Fibroblast of lung (primary cell): ENCODE results near the gene SENP7. TPM values are rescaled to one million over a fixed set of nuclear protein-coding genes. Genes with fewer than 3 reads are reported as not detected.

Experiments used
- DNase-seq, 2 donors: peaks; one replicate each; pipeline versions ENCODE4 v3.0.0 to v3.0.0-alpha.2; 2010; ENCODE audit warnings: low read depth in 2 of 2
- H2AFZ ChIP-seq: 2 replicates; pipeline ENCODE4 v1.5.1; 2012; ENCODE audit warnings: low read length, control low read depth, inconsistent platforms
- H3K27ac ChIP-seq: 2 replicates; pipeline ENCODE4 v1.5.1; 2011; ENCODE audit warnings: low read length, control low read depth; ENCODE audit not compliant: insufficient read depth
- H3K27me3 ChIP-seq: 2 replicates; pipeline ENCODE4 v1.5.1; 2011; ENCODE audit warnings: mild to moderate bottlenecking, low read length; ENCODE audit not compliant: control insufficient read depth, insufficient read depth
- H3K36me3 ChIP-seq: 2 replicates; pipeline ENCODE4 v1.5.1; 2011; ENCODE audit warnings: low read length; ENCODE audit not compliant: control insufficient read depth, insufficient read depth
- H3K4me1 ChIP-seq: 2 replicates; pipeline ENCODE4 v1.5.1; 2011; ENCODE audit warnings: low read length; ENCODE audit not compliant: control insufficient read depth, insufficient read depth; ENCODE audit errors: extremely low read depth
- H3K4me2 ChIP-seq: 2 replicates; pipeline ENCODE4 v1.5.1; 2011; ENCODE audit warnings: low read length, control low read depth; ENCODE audit not compliant: insufficient read depth; ENCODE audit errors: extremely low read depth
- H3K4me3 ChIP-seq, 4 experiments: fragments of 200-600 bp in 1 of 4; sonication (generic) in 1 of 4; replicated peaks in 1 of 4; 2 replicates each; pipeline ENCODE4 v1.5.1; 2011 to 2016; ENCODE audit warnings: low read length in 4 of 4, low read depth in 3 of 4, mild to moderate bottlenecking in 3 of 4, control low read depth in 2 of 4, inconsistent platforms in 1 of 4, mixed read lengths in 1 of 4; ENCODE audit not compliant: insufficient read depth in 1 of 4; ENCODE audit errors: control extremely low read depth in 1 of 4
- H3K79me2 ChIP-seq: 2 replicates; pipeline ENCODE4 v1.5.1; 2012; ENCODE audit warnings: mild to moderate bottlenecking, low read length, inconsistent platforms; ENCODE audit not compliant: control insufficient read depth, insufficient read depth
- H3K9ac ChIP-seq: 2 replicates; pipeline ENCODE4 v1.5.1; 2011; ENCODE audit warnings: mild to moderate bottlenecking, low read length, control low read depth; ENCODE audit not compliant: insufficient read depth
- H3K9me3 ChIP-seq: 2 replicates; pipeline ENCODE4 v1.5.1; 2012; ENCODE audit warnings: low read depth, low read length; ENCODE audit not compliant: control insufficient read depth, insufficient read depth
- H4K20me1 ChIP-seq: 2 replicates; pipeline ENCODE4 v1.5.1; 2011; ENCODE audit warnings: low read length; ENCODE audit not compliant: control insufficient read depth, insufficient read depth; ENCODE audit errors: extremely low read depth
- EZH2 ChIP-seq: IDR thresholded peaks from 2 replicates; pipeline ENCODE4 v1.5.1; 2012; ENCODE audit warnings: low read length, control low read depth, mild to moderate bottlenecking; ENCODE audit errors: missing control alignments
- polyA plus RNA-seq, 2 donors: library from polyadenylated mRNA; depleted of rRNA in 1 of 2; stranded (reverse) in 1 of 2; unstranded in 1 of 2; fragments of >200 nt; gene quantifications; 2 replicates each; pipeline ENCODE4 v1.2.1, GENCODE V29; 2011 to 2012; ENCODE audit warnings: missing spikeins in 1 of 2
- total RNA-seq: library from RNA; depleted of rRNA; stranded (reverse); fragments of >200 nt; gene quantifications from 2 replicates; pipeline ENCODE4 v1.2.1, GENCODE V29; 2014
- TF ChIP-seq, protein P1 (sequence below), 2 donors: IDR thresholded peaks in 1 of 2; conservative IDR thresholded peaks in 1 of 2; 1 replicate in 1 of 2; 2 replicates in 1 of 2; pipeline ENCODE4 v1.5.1; 2011 to 2012; ENCODE audit warnings: low read length in 2 of 2, control low read depth in 1 of 2, inconsistent platforms in 1 of 2, low read depth in 1 of 2, mild to moderate bottlenecking in 1 of 2

Gene SENP7
- total and polyA plus RNA-seq, 2 donors (not counting 1 experiment from before 2014, with no cell fraction given), result 7.2 to 16.5 TPM

DNA sequence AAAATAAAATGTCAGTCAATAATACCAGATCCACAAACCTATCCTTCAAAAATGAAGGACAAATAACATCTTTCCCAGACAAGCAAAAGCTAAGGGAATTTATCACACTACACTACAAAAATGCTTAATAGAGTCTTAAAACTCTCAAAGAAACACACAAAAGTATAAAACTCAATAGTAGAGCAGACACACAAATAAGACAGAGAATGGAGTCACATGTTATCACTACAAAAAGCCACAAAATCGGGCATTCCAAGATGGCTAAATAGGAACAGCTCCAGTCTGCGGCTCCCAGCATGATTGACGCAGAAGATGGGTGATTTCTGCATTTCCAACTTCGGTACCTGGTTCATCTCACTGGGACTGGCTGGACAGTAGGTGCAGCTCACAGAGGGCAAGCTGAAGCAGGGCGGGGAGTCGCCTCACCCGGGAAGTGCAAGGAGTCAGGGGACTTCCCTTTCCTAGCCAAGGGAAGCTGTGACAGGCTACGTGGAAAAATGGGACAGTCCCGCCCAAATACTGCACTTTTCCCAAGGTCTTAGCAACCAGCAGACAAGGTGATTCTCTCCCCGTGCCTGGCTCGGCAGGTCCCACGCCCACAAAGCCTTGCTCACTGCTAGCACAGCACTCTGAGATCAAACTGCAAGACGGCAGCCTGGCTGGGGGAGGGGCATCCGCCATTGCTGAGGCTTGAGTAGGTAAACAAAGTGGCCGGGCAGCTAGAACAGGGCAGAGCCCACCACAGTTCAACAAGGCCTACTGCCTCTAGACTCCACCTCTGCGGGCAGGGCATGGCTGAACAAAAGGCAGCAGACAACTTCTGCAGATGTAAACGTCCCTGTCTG is 46.3 kb downstream of the SENP7 start:
- no peak overlapping the region for H3K27ac ChIP-seq
- no peak overlapping the region for H3K4me3 ChIP-seq

DNA sequence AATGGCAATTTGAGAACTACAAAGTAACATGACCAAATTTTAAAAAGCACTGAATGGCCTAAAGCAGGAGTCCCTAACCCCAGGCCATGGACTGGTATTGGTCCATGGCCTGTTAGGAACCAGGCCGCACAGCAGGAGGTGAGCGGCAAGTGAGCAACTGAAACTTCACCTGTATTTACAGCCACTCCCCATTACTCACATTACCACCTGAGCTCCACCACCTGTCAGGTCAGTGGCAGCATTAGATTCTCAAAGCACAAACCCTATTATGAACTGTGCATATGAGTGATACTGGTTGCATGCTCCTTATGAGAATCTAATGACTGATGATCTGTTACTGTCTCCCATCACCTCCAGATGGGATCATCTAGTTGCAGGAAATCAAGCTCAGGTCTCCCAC is 48.8 kb downstream of the SENP7 start:
- H3K9me3 ChIP-seq, result no peaks in the 10 kb centered on the region
- DNase-seq, result no peak
- H3K4me3 ChIP-seq, result no peak overlapping the region
- no peaks in the 10 kb centered on the region for H3K36me3 ChIP-seq
- no peak overlapping the region for H3K9ac ChIP-seq
- no peaks in the 10 kb centered on the region for H3K27me3 ChIP-seq
- TF ChIP-seq EZH2, result no peak
- TF ChIP-seq, protein P1, sequence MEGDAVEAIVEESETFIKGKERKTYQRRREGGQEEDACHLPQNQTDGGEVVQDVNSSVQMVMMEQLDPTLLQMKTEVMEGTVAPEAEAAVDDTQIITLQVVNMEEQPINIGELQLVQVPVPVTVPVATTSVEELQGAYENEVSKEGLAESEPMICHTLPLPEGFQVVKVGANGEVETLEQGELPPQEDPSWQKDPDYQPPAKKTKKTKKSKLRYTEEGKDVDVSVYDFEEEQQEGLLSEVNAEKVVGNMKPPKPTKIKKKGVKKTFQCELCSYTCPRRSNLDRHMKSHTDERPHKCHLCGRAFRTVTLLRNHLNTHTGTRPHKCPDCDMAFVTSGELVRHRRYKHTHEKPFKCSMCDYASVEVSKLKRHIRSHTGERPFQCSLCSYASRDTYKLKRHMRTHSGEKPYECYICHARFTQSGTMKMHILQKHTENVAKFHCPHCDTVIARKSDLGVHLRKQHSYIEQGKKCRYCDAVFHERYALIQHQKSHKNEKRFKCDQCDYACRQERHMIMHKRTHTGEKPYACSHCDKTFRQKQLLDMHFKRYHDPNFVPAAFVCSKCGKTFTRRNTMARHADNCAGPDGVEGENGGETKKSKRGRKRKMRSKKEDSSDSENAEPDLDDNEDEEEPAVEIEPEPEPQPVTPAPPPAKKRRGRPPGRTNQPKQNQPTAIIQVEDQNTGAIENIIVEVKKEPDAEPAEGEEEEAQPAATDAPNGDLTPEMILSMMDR (conservative IDR thresholded peaks at IDR 0.05 in 1 of 2, IDR thresholded peaks at IDR 0.05 in 1 of 2; ENCODE audit: low read depth in 1 of 2, low read length in 2 of 2), result no peak
- H3K79me2 ChIP-seq, result peaks cover 2% of the 10 kb centered on the region
- H3K27ac ChIP-seq, result no peak overlapping the region
- H4K20me1 ChIP-seq, result no peaks in the 10 kb centered on the region
- H3K4me2 ChIP-seq, result no peak overlapping the region
- H2AFZ ChIP-seq, result no peak overlapping the region
- H3K4me1 ChIP-seq, result no peaks in the 10 kb centered on the region

More for the DNA sequence above, 46.3 kb downstream of the SENP7 start:
- TF ChIP-seq, protein P1 (conservative IDR thresholded peaks at IDR 0.05 in 1 of 2, IDR thresholded peaks at IDR 0.05 in 1 of 2; ENCODE audit: low read depth in 1 of 2, low read length in 2 of 2), result no peak
- TF ChIP-seq EZH2, result no peak
- no peak overlapping the region for H3K9ac ChIP-seq
- H3K4me2 ChIP-seq, result no peak overlapping the region
- no peaks in the 10 kb centered on the region for H4K20me1 ChIP-seq
- H3K9me3 ChIP-seq, result no peaks in the 10 kb centered on the region
- H3K4me1 ChIP-seq, result no peaks in the 10 kb centered on the region
- H3K36me3 ChIP-seq, result no peaks in the 10 kb centered on the region
- H3K27me3 ChIP-seq, result no peaks in the 10 kb centered on the region
- H2AFZ ChIP-seq, result peak overlapping the region; percentile 35
- DNase-seq, result no peak
- H3K79me2 ChIP-seq, result peaks cover 2% of the 10 kb centered on the region

DNA sequence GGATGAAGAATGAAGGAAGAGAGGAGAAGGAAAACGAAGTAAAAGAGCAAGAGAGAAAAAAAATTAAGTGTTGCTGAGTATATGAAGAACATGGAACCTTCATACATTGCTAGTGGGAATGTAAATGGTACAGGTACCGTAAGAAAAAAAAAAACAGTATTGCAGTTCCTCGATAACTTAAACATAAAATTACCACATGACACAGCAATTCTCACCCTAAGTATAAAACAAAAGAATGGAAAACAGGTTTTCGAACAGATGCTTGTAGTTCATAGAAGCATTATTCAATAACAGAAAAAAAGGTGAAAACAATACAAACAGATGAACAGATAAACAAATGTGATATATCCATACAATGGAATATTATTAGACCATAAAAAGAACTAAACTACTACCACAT is 51.6 kb downstream of the SENP7 start:
- Histone ChIP-seq H3K27me3 (no peaks in the 10 kb centered on the region), H3K79me2 (peaks cover 2% of the 10 kb centered on the region), H3K27ac (no peak overlapping the region), H3K36me3 (no peaks in the 10 kb centered on the region), H3K4me1 (no peaks in the 10 kb centered on the region), H4K20me1 (no peaks in the 10 kb centered on the region), H2AFZ (no peak overlapping the region), H3K4me3 (no peak overlapping the region), H3K4me2 (no peak overlapping the region), H3K9me3 (no peaks in the 10 kb centered on the region), H3K9ac (no peak overlapping the region)
- no peak for DNase-seq
- TF ChIP-seq, protein P1 (conservative IDR thresholded peaks at IDR 0.05 in 1 of 2, IDR thresholded peaks at IDR 0.05 in 1 of 2; ENCODE audit: low read depth in 1 of 2, low read length in 2 of 2), result no peak
- TF ChIP-seq EZH2, result no peak
